HEK293T (cell line): ENCODE results near the gene PDE7B.

Source experiments
- ARNT ChIP-seq: fragments of 450-650 bp; IDR thresholded peaks from 2 replicates; pipeline ENCODE4 v1.6.1; 2017; ENCODE audit warnings: mild to moderate bottlenecking
- BHLHE40 ChIP-seq: fragments of 450-650 bp; IDR thresholded peaks from 2 replicates; pipeline ENCODE4 v1.6.1; 2016; ENCODE audit warnings: mild to moderate bottlenecking, moderate library complexity, borderline replicate concordance
- ELF4 ChIP-seq: fragments of 450-650 bp; IDR thresholded peaks from 2 replicates; pipeline ENCODE4 v1.6.1; 2017; ENCODE audit warnings: antibody characterized with exemption
- FOXA1 ChIP-seq: fragments of 450-650 bp; IDR thresholded peaks from 2 replicates; pipeline ENCODE4 v1.6.1; 2016; ENCODE audit warnings: mild to moderate bottlenecking
- FOXK2 ChIP-seq: fragments of 450-650 bp; IDR thresholded peaks from 2 replicates; pipeline ENCODE4 v1.6.1; 2016; ENCODE audit warnings: mild to moderate bottlenecking
- FOXM1 ChIP-seq: fragments of 450-650 bp; IDR thresholded peaks from 2 replicates; pipeline ENCODE4 v1.6.1; 2017; ENCODE audit warnings: mild to moderate bottlenecking, borderline replicate concordance
- HDGF ChIP-seq: fragments of 450-650 bp; IDR thresholded peaks from 2 replicates; pipeline ENCODE4 v1.6.1; 2017; ENCODE audit warnings: antibody characterized with exemption, borderline replicate concordance
- L3MBTL2 ChIP-seq: fragments of 450-650 bp; conservative IDR thresholded peaks from 2 replicates; pipeline ENCODE4 v1.6.1; 2016; ENCODE audit warnings: mild to moderate bottlenecking
- LEF1 ChIP-seq: fragments of 450-650 bp; IDR thresholded peaks from 2 replicates; pipeline ENCODE4 v1.6.1; 2017; ENCODE audit warnings: mild to moderate bottlenecking, borderline replicate concordance
- PKNOX1 ChIP-seq: fragments of 450-650 bp; IDR thresholded peaks from 2 replicates; pipeline ENCODE4 v1.6.1; 2016
- SP1 ChIP-seq: fragments of 450-650 bp; IDR thresholded peaks from 2 replicates; pipeline ENCODE4 v1.6.1; 2017
- SUZ12 ChIP-seq: fragments of 450-650 bp; IDR thresholded peaks from 2 replicates; pipeline ENCODE4 v1.6.1; 2016; ENCODE audit warnings: mild to moderate bottlenecking
- TARDBP ChIP-seq: fragments of 450-650 bp; IDR thresholded peaks from 2 replicates; pipeline ENCODE4 v1.6.1; 2016
- ZNF384 ChIP-seq: fragments of 450-650 bp; IDR thresholded peaks from 2 replicates; pipeline ENCODE4 v1.6.1; 2016

GRCh38 chr6:135830452-135830881 is 21.0 kb upstream of the PDE7B start:
- no peak for TF ChIP-seq FOXM1
- no peak for TF ChIP-seq ARNT
- no peak for TF ChIP-seq ELF4
- TF ChIP-seq TARDBP = no peak
- no peak for TF ChIP-seq SUZ12
- TF ChIP-seq LEF1 = no peak
- no peak for TF ChIP-seq ZNF384
- no peak for TF ChIP-seq SP1
- no peak for TF ChIP-seq FOXK2
- TF ChIP-seq FOXA1 = no peak
- no peak for TF ChIP-seq BHLHE40
- no peak for TF ChIP-seq HDGF
- TF ChIP-seq L3MBTL2 = no peak
- TF ChIP-seq PKNOX1 = no peak
